Uterus (tissue), 2 donors: Measurements from ENCODE around the gene PHPT1.

ENCODE experiments used
- CTCF ChIP-seq, 4 experiments: fragments of 200-600 bp in 2 of 4; fragments of 450-650 bp in 2 of 4; sonication (generic) in 2 of 4; IDR thresholded peaks; one replicate each; pipeline ENCODE4 v1.5.1; 2016 to 2019; ENCODE audit warnings: antibody characterized with exemption in 4 of 4, mild to moderate bottlenecking in 2 of 4, moderate library complexity in 1 of 4
- POLR2A ChIP-seq, 2 donors: fragments of 450-650 bp; IDR thresholded peaks; one replicate each; pipeline ENCODE4 v1.6.1; 2016; ENCODE audit warnings: antibody characterized with exemption in 2 of 2, mild to moderate bottlenecking in 1 of 2, moderate library complexity in 1 of 2

GRCh38 chr9:136849960-136850865 is 1.0 kb downstream of the PHPT1 start:
- TF ChIP-seq CTCF (IDR thresholded peaks at IDR 0.05): no peak
- no peak for TF ChIP-seq POLR2A (IDR thresholded peaks at IDR 0.05)
